Neural progenitor cell (in vitro differentiated cells): Measurements from ENCODE around the gene BUD23. TPM values are rescaled to one million over a fixed set of nuclear protein-coding genes. Genes with fewer than 3 reads are reported as not detected.

ENCODE experiments used
- DNase-seq: peaks from one replicate; pipeline ENCODE4 v3.0.0-alpha.2; 2016; ENCODE audit warnings: low spot score
- H2AFZ ChIP-seq: fragments of 200-600 bp; sonication (generic); replicated peaks from 2 replicates; pipeline ENCODE4 v1.6.1; 2016; ENCODE audit warnings: antibody characterized with exemption
- H3F3A ChIP-seq: fragments of 200-600 bp; sonication (generic); 2 replicates; pipeline ENCODE4 v1.6.1; 2016; ENCODE audit warnings: antibody characterized with exemption, low read depth
- H3K27ac ChIP-seq: fragments of 200-600 bp; sonication (generic); 2 replicates; pipeline ENCODE4 v1.5.1; 2016; ENCODE audit warnings: mild to moderate bottlenecking
- H3K27me3 ChIP-seq: fragments of 200-600 bp; sonication (generic); 2 replicates; pipeline ENCODE4 v1.6.1; 2016; ENCODE audit warnings: mild to moderate bottlenecking, moderate library complexity
- H3K36me3 ChIP-seq: fragments of 200-600 bp; sonication (generic); 2 replicates; pipeline ENCODE4 v1.5.1; 2016
- H3K4me1 ChIP-seq: fragments of 200-600 bp; sonication (generic); 2 replicates; pipeline ENCODE4 v1.6.1; 2016; ENCODE audit warnings: mixed run types
- H3K4me2 ChIP-seq: fragments of 200-600 bp; sonication (generic); 2 replicates; pipeline ENCODE4 v1.6.1; 2016
- H3K4me3 ChIP-seq: fragments of 200-600 bp; sonication (generic); 2 replicates; pipeline ENCODE4 v1.5.1; 2016
- H3K79me2 ChIP-seq: fragments of 200-600 bp; sonication (generic); 2 replicates; pipeline ENCODE4 v1.6.1; 2016; ENCODE audit warnings: low read depth
- H3K9ac ChIP-seq: fragments of 200-600 bp; sonication (generic); 2 replicates; pipeline ENCODE4 v1.6.1; 2016
- H3K9me3 ChIP-seq: fragments of 200-600 bp; sonication (generic); 2 replicates; pipeline ENCODE4 v1.5.1; 2016; ENCODE audit warnings: low read depth
- H4K20me1 ChIP-seq: fragments of 200-600 bp; sonication (generic); 2 replicates; pipeline ENCODE4 v1.6.1; 2016; ENCODE audit warnings: low read depth
- H3K27ac Mint-ChIP-seq: 3 replicates; pipeline ENCODE4 v1.8.0; 2021; ENCODE audit warnings: mixed read lengths
- H3K27me3 Mint-ChIP-seq: 2 replicates; pipeline ENCODE4 v1.8.0; 2022; ENCODE audit warnings: low read depth, mild to moderate bottlenecking, inconsistent platforms, moderate library complexity, mixed read lengths; ENCODE audit not compliant: insufficient read depth
- H3K36me3 Mint-ChIP-seq: 3 replicates; pipeline ENCODE4 v1.8.0; 2021; ENCODE audit warnings: mixed read lengths
- H3K4me1 Mint-ChIP-seq: 3 replicates; pipeline ENCODE4 v1.8.0; 2021; ENCODE audit warnings: mixed read lengths
- H3K4me3 Mint-ChIP-seq: 3 replicates; pipeline ENCODE4 v1.8.0; 2021; ENCODE audit warnings: mild to moderate bottlenecking, moderate library complexity, mixed read lengths
- H3K9me3 Mint-ChIP-seq: 3 replicates; pipeline ENCODE4 v1.8.0; 2020; ENCODE audit warnings: mixed read lengths
- CTCF ChIP-seq: fragments of 200-600 bp; sonication (generic); IDR thresholded peaks from 2 replicates; pipeline ENCODE4 v1.5.1; 2017; ENCODE audit warnings: antibody characterized with exemption, mild to moderate bottlenecking
- EZH2 ChIP-seq: fragments of 200-600 bp; sonication (generic); IDR thresholded peaks from 2 replicates; pipeline ENCODE4 v1.6.1; 2017; ENCODE audit warnings: antibody characterized with exemption, mild to moderate bottlenecking, moderate library complexity
- EZH2phosphoT487 ChIP-seq: fragments of 200-600 bp; sonication (generic); IDR thresholded peaks from 2 replicates; pipeline ENCODE4 v1.6.1; 2017; ENCODE audit warnings: antibody characterized with exemption
- total RNA-seq: library from RNA; depleted of rRNA; stranded (reverse); fragments of >200 nt; gene quantifications from 2 replicates; pipeline ENCODE4 v1.2.3, GENCODE V29; 2015; ENCODE audit warnings: low replicate concordance

Gene BUD23
- total RNA-seq, 1 donor from 2014 or later = 22.8 TPM

- no peak for DNase-seq
- H3K4me2 ChIP-seq = no peak overlapping the region
- H3K4me3 ChIP-seq = no peak overlapping the region
- H3K36me3 Mint-ChIP-seq = no peaks in the 10 kb centered on the region
- H3K9ac ChIP-seq = no peak overlapping the region
- H3K27ac ChIP-seq = no peak overlapping the region
- peaks cover 64% of the 10 kb centered on the region for H3K27me3 ChIP-seq
- peaks cover 52% of the 10 kb centered on the region for H3K27me3 Mint-ChIP-seq
- no peaks in the 10 kb centered on the region for H3K36me3 ChIP-seq
- H3K9me3 Mint-ChIP-seq = no peaks in the 10 kb centered on the region
- no peaks in the 10 kb centered on the region for H3K4me1 ChIP-seq
- H3K4me1 Mint-ChIP-seq = peaks cover 5% of the 10 kb centered on the region
- H3K79me2 ChIP-seq = no peaks in the 10 kb centered on the region
- TF ChIP-seq CTCF (no peak), EZH2 (no peak), EZH2phosphoT487 (no peak)
- H4K20me1 ChIP-seq = no peaks in the 10 kb centered on the region
- H3K9me3 ChIP-seq = no peaks in the 10 kb centered on the region
- no peak overlapping the region for H3K27ac Mint-ChIP-seq
- peaks cover 5% of the 10 kb centered on the region for H3F3A ChIP-seq
- peak overlapping the region; percentile 72 for H3K4me3 Mint-ChIP-seq
- no peak overlapping the region for H2AFZ ChIP-seq
Measured at GRCh38 chr7:73648593-73649332, 34.6 kb upstream of the BUD23 start.

- Mint-ChIP-seq H3K4me1 (peaks cover 5% of the 10 kb centered on the region), H3K27me3 (peaks cover 54% of the 10 kb centered on the region), H3K27ac (no peak overlapping the region), H3K36me3 (no peaks in the 10 kb centered on the region), H3K4me3 (peak overlapping the region; percentile 67), H3K9me3 (no peaks in the 10 kb centered on the region)
- Histone ChIP-seq H3F3A (peaks cover 5% of the 10 kb centered on the region), H3K27ac (no peak overlapping the region), H3K4me1 (no peaks in the 10 kb centered on the region), H4K20me1 (no peaks in the 10 kb centered on the region), H3K27me3 (peaks cover 64% of the 10 kb centered on the region), H2AFZ (no peak overlapping the region), H3K9me3 (no peaks in the 10 kb centered on the region), H3K36me3 (no peaks in the 10 kb centered on the region), H3K4me2 (no peak overlapping the region), H3K9ac (no peak overlapping the region), H3K79me2 (no peaks in the 10 kb centered on the region), H3K4me3 (no peak overlapping the region)
- no peak for DNase-seq
- TF ChIP-seq EZH2phosphoT487 (no peak), CTCF (no peak), EZH2 (no peak)
Measured at GRCh38 chr7:73649576-73649975, 33.8 kb upstream of the BUD23 start.

GRCh38 chr7:73650524-73650923 is 32.9 kb upstream of the BUD23 start:
- Histone ChIP-seq H3F3A (peaks cover 5% of the 10 kb centered on the region), H2AFZ (no peak overlapping the region), H3K4me3 (no peak overlapping the region), H4K20me1 (no peaks in the 10 kb centered on the region), H3K79me2 (no peaks in the 10 kb centered on the region), H3K27me3 (peaks cover 62% of the 10 kb centered on the region), H3K9ac (no peak overlapping the region), H3K9me3 (no peaks in the 10 kb centered on the region), H3K4me2 (no peak overlapping the region), H3K36me3 (no peaks in the 10 kb centered on the region), H3K4me1 (no peaks in the 10 kb centered on the region), H3K27ac (no peak overlapping the region)
- H3K36me3 Mint-ChIP-seq = no peaks in the 10 kb centered on the region
- DNase-seq = no peak
- H3K9me3 Mint-ChIP-seq = peaks cover 1% of the 10 kb centered on the region
- peaks cover 52% of the 10 kb centered on the region for H3K27me3 Mint-ChIP-seq
- TF ChIP-seq EZH2phosphoT487 (no peak), CTCF (no peak), EZH2 (no peak)
- no peak overlapping the region for H3K4me3 Mint-ChIP-seq
- H3K27ac Mint-ChIP-seq = no peak overlapping the region
- H3K4me1 Mint-ChIP-seq = peaks cover 5% of the 10 kb centered on the region
